Fibroblast of skin of right quadriceps (primary cell): ENCODE data around the gene POLR3GL.

ENCODE experiments used
- DNase-seq: peaks from one replicate; pipeline ENCODE4 v3.0.0-alpha.2; 2013

POLR3GL gene

GRCh38 chr1:145951526-145951925 lies 13.0 kb upstream of the POLR3GL start:
- DNase-seq, result no peak

- DNase-seq, result no peak
These were observed 11.6 kb upstream of the POLR3GL start for GRCh38 chr1:145952903-145953302.

- DNase-seq, result no peak
These were observed 10.6 kb upstream of the POLR3GL start for GRCh38 chr1:145953861-145954260.

- no peak for DNase-seq
These were observed 9.1 kb upstream of the POLR3GL start for GRCh38 chr1:145955436-145955835.

GRCh38 chr1:145956361-145956760 lies 8.1 kb upstream of the POLR3GL start:
- DNase-seq, result no peak

- DNase-seq, result peak; percentile 43
These were observed 7.6 kb upstream of the POLR3GL start for GRCh38 chr1:145956781-145957442.

- peak; percentile 97 for DNase-seq
These were observed 6.8 kb upstream of the POLR3GL start, which contains the start of gene LIX1L for GRCh38 chr1:145957443-145958319. Gene LIX1L (minus strand): TSS chr1:145958017. CDS start chr1:145957927, 90 bp downstream.

- DNase-seq, result no peak
These were observed 5.8 kb upstream of the POLR3GL start for GRCh38 chr1:145958734-145959133.

- no peak for DNase-seq
These were observed 5.2 kb upstream of the POLR3GL start for GRCh38 chr1:145959333-145959732.

- no peak for DNase-seq
These were observed 4.5 kb upstream of the POLR3GL start for GRCh38 chr1:145959957-145960467.

GRCh38 chr1:145960468-145961108 lies 3.9 kb upstream of the POLR3GL start:
- DNase-seq, result peak; percentile 52

- DNase-seq, result no peak
These were observed 3.4 kb upstream of the POLR3GL start for GRCh38 chr1:145961109-145961424.

- no peak for DNase-seq
These were observed 2.9 kb upstream of the POLR3GL start for GRCh38 chr1:145961425-145962156.

GRCh38 chr1:145962157-145963102 lies 2.1 kb upstream of the POLR3GL start:
- peak; percentile 28 for DNase-seq

GRCh38 chr1:145963265-145964019 lies 1.0 kb upstream of the POLR3GL start:
- DNase-seq, result peak; percentile 81

- no peak for DNase-seq
These were observed 742 bp downstream of the POLR3GL start for GRCh38 chr1:145965119-145965744.

GRCh38 chr1:145967288-145967687 lies 2.8 kb downstream of the POLR3GL start:
- no peak for DNase-seq

- no peak for DNase-seq
These were observed 8.1 kb downstream of the POLR3GL start for GRCh38 chr1:145972580-145972979.

- no peak for DNase-seq
These were observed 10.2 kb downstream of the POLR3GL start for GRCh38 chr1:145974721-145975120.

- DNase-seq, result no peak
These were observed 10.7 kb downstream of the POLR3GL start for GRCh38 chr1:145975216-145975615.
